GM12891 (cell line): Measurements from ENCODE around the gene AP5Z1.

Experiments
- DNase-seq: peaks from one replicate; pipeline ENCODE4 v3.0.0; 2011; ENCODE audit warnings: low spot score; ENCODE audit not compliant: insufficient read length
- FAIRE-seq: peaks from 2 replicates; lab custom pipeline; 2011; peaks lifted over from hg19 to GRCh38; lab: Jason Lieb, UNC
- PAX5 ChIP-seq: IDR thresholded peaks from 2 replicates; pipeline ENCODE4 v1.6.1; 2011; ENCODE audit warnings: low read length, moderate library complexity, mild to moderate bottlenecking; ENCODE audit not compliant: insufficient read depth, severe bottlenecking
- POLR2A ChIP-seq: IDR thresholded peaks from 2 replicates; pipeline ENCODE4 v1.6.1; 2011; ENCODE audit warnings: low read depth, low read length, control low read depth
- POLR2AphosphoS5 ChIP-seq: IDR thresholded peaks from 2 replicates; pipeline ENCODE4 v1.6.1; 2011; ENCODE audit warnings: low read depth, low read length, control low read depth
- POU2F2 ChIP-seq: IDR thresholded peaks from 2 replicates; pipeline ENCODE4 v1.6.1; 2011; ENCODE audit warnings: low read depth, mild to moderate bottlenecking, control low read depth, low read length, moderate library complexity
- SPI1 ChIP-seq: IDR thresholded peaks from 2 replicates; pipeline ENCODE4 v1.6.1; 2011; ENCODE audit warnings: low read depth, low read length, control low read depth
- TAF1 ChIP-seq: IDR thresholded peaks from 2 replicates; pipeline ENCODE4 v1.6.1; 2011; ENCODE audit warnings: low read depth, low read length, control low read depth

The AP5Z1 gene

GRCh38 chr7:4832711-4833110 lies 57.3 kb downstream of the AP5Z1 start:
- no peak for TF ChIP-seq SPI1
- no peak for TF ChIP-seq PAX5
- TF ChIP-seq POLR2AphosphoS5: no peak
- no peak for TF ChIP-seq TAF1
- no peak for TF ChIP-seq POU2F2
- TF ChIP-seq POLR2A: no peak
- FAIRE-seq (no peak), DNase-seq (no peak)

- TF ChIP-seq POLR2A (no peak), TAF1 (no peak), PAX5 (no peak), POLR2AphosphoS5 (no peak), SPI1 (no peak), POU2F2 (no peak)
- FAIRE-seq (no peak), DNase-seq (no peak)
These were observed 57.8 kb downstream of the AP5Z1 start for GRCh38 chr7:4833176-4833575.

GRCh38 chr7:4833691-4834600 lies 58.5 kb downstream of the AP5Z1 start:
- DNase-seq: no peak
- no peak for FAIRE-seq
- no peak for TF ChIP-seq POLR2A
- TF ChIP-seq SPI1: no peak
- TF ChIP-seq POU2F2: no peak
- TF ChIP-seq TAF1: no peak
- TF ChIP-seq PAX5: no peak
- no peak for TF ChIP-seq POLR2AphosphoS5

- FAIRE-seq: no peak
- no peak for DNase-seq
- TF ChIP-seq PAX5 (no peak), POU2F2 (no peak), POLR2AphosphoS5 (no peak), SPI1 (no peak), TAF1 (no peak), POLR2A (no peak)
These were observed 59.4 kb downstream of the AP5Z1 start for GRCh38 chr7:4834601-4835397.

GRCh38 chr7:4835398-4836205 lies 60.2 kb downstream of the AP5Z1 start:
- no peak for DNase-seq
- TF ChIP-seq PAX5: no peak
- no peak for TF ChIP-seq POLR2AphosphoS5
- TF ChIP-seq POU2F2: no peak
- TF ChIP-seq SPI1: no peak
- no peak for TF ChIP-seq POLR2A
- no peak for TF ChIP-seq TAF1
- FAIRE-seq: no peak

GRCh38 chr7:4836206-4836661 lies 60.8 kb downstream of the AP5Z1 start:
- FAIRE-seq (no peak), DNase-seq (no peak)
- TF ChIP-seq TAF1 (no peak), POLR2A (no peak), POLR2AphosphoS5 (no peak), POU2F2 (no peak), SPI1 (no peak), PAX5 (no peak)

GRCh38 chr7:4837041-4837802 lies 61.8 kb downstream of the AP5Z1 start:
- FAIRE-seq (no peak), DNase-seq (no peak)
- TF ChIP-seq POU2F2: no peak
- no peak for TF ChIP-seq TAF1
- no peak for TF ChIP-seq SPI1
- no peak for TF ChIP-seq PAX5
- no peak for TF ChIP-seq POLR2A
- TF ChIP-seq POLR2AphosphoS5: no peak
